ELF-1 (cell line): ENCODE data around the gene CTIF.

Source experiments
- DNase-seq: peaks from one replicate; pipeline ENCODE4 v3.0.0-alpha.2; 2016; ENCODE audit warnings: low read depth, low spot score

Gene CTIF

GRCh38 chr18:48574667-48575300 is 36.0 kb downstream of the CTIF start:
- DNase-seq: no peak

GRCh38 chr18:48575301-48575657 is 36.4 kb downstream of the CTIF start:
- no peak for DNase-seq

GRCh38 chr18:48575658-48576456 is 37.0 kb downstream of the CTIF start:
- no peak for DNase-seq

- DNase-seq: no peak
Observed at GRCh38 chr18:48576457-48576771, 37.6 kb downstream of the CTIF start.

- no peak for DNase-seq
Observed at GRCh38 chr18:48577478-48578190, 38.8 kb downstream of the CTIF start.

GRCh38 chr18:48578289-48578688 is 39.5 kb downstream of the CTIF start:
- DNase-seq: no peak

- DNase-seq: no peak
Observed at GRCh38 chr18:48580066-48580465, 41.2 kb downstream of the CTIF start.

- peak; percentile 84 for DNase-seq
Observed at GRCh38 chr18:48580782-48581181, 42.0 kb downstream of the CTIF start.

- DNase-seq: no peak
Observed at GRCh38 chr18:48581206-48581605, 42.4 kb downstream of the CTIF start.

- DNase-seq: no peak
Observed at GRCh38 chr18:48581941-48582340, 43.1 kb downstream of the CTIF start.

- no peak for DNase-seq
Observed at GRCh38 chr18:48582946-48583345, 44.1 kb downstream of the CTIF start.

- no peak for DNase-seq
Observed at GRCh38 chr18:48583573-48583972, 44.7 kb downstream of the CTIF start.

- DNase-seq: no peak
Observed at GRCh38 chr18:48589797-48590519, 51.1 kb downstream of the CTIF start.

GRCh38 chr18:48590678-48591077 is 51.8 kb downstream of the CTIF start:
- no peak for DNase-seq

GRCh38 chr18:48592540-48593171 is 53.8 kb downstream of the CTIF start:
- DNase-seq: peak; percentile 82

GRCh38 chr18:48594471-48595094 is 55.8 kb downstream of the CTIF start:
- DNase-seq: no peak

GRCh38 chr18:48595703-48596218 is 56.9 kb downstream of the CTIF start:
- no peak for DNase-seq

- no peak for DNase-seq
Observed at GRCh38 chr18:48597110-48597509, 58.3 kb downstream of the CTIF start.

- DNase-seq: no peak
Observed at GRCh38 chr18:48597671-48598070, 58.8 kb downstream of the CTIF start.

- no peak for DNase-seq
Observed at GRCh38 chr18:48599391-48599790, 60.6 kb downstream of the CTIF start.

- no peak for DNase-seq
Observed at GRCh38 chr18:48600046-48600445, 61.2 kb downstream of the CTIF start.
